Endothelial cell of umbilical vein (primary cell): ENCODE results near the gene DYRK1A. TPM values are rescaled to one million over a fixed set of nuclear protein-coding genes. Genes with fewer than 3 reads are reported as not detected.

ENCODE experiments used
- BruUV-seq: library from RNA; stranded (reverse); fragments of 400-500 nt; replicated peaks from 2 replicates; lab custom pipeline; 2021; lab: Mats Ljungman, UMichigan
- CTCF ChIA-PET: fragments of 300-600, 350-600 bp; sonication (Branson Sonifier 250); formaldehyde crosslinking; loops from one replicate; lab custom pipeline; 2021; ENCODE audit warnings: antibody characterized with exemption, inconsistent platforms; lab: Charles Lee
- POLR2A ChIA-PET: fragments of 300-600, 350-600 bp; sonication (Branson Sonifier 250); formaldehyde crosslinking; loops from one replicate; lab custom pipeline; 2021; ENCODE audit warnings: antibody characterized with exemption, inconsistent platforms; lab: Charles Lee
- DNase-seq: peaks from one replicate; pipeline ENCODE4 v3.0.0-alpha.2; 2011; ENCODE audit warnings: low read depth, low spot score
- FAIRE-seq: peaks from 2 replicates; lab custom pipeline; 2011; peaks lifted over from hg19 to GRCh38; lab: Jason Lieb, UNC
- H2AFZ ChIP-seq: 2 replicates; pipeline ENCODE4 v1.6.0; 2012; ENCODE audit warnings: low read depth, low read length, control low read depth, inconsistent platforms
- H3K27ac ChIP-seq: 2 replicates; pipeline ENCODE4 v1.5.1; 2011; ENCODE audit warnings: low read depth, mild to moderate bottlenecking, control low read depth, low read length, moderate library complexity; ENCODE audit not compliant: insufficient read depth
- H3K27me3 ChIP-seq, 2 experiments: 2 replicates each; pipeline versions ENCODE4 v1.6.0 to v1.6.1; 2011; ENCODE audit warnings: low read length in 2 of 2, mixed read lengths in 1 of 2; ENCODE audit not compliant: control insufficient read depth in 2 of 2, insufficient read depth in 2 of 2
- H3K36me3 ChIP-seq, 2 experiments: 2 replicates in 1 of 2; 3 replicates in 1 of 2; pipeline ENCODE4 v1.5.1; 2011; ENCODE audit warnings: low read length in 2 of 2, mild to moderate bottlenecking in 1 of 2, moderate library complexity in 1 of 2; ENCODE audit not compliant: control insufficient read depth in 2 of 2, insufficient read depth in 2 of 2; ENCODE audit errors: extremely low read depth in 1 of 2
- H3K4me1 ChIP-seq: 3 replicates; pipeline ENCODE4 v1.5.1; 2011; ENCODE audit warnings: mild to moderate bottlenecking, low read length; ENCODE audit not compliant: control insufficient read depth, insufficient read depth; ENCODE audit errors: extremely low read depth
- H3K4me2 ChIP-seq: 2 replicates; pipeline ENCODE4 v1.6.1; 2011; ENCODE audit warnings: low read length, control low read depth, mixed read lengths; ENCODE audit not compliant: insufficient read depth
- H3K4me3 ChIP-seq, 3 experiments: fragments of 200-600 bp in 1 of 3; sonication (generic), shearing (Covaris generic) in 1 of 3; replicated peaks in 1 of 3; 2 replicates each; pipeline ENCODE4 v1.5.1; 2011 to 2016; ENCODE audit warnings: control low read depth in 3 of 3, low read length in 3 of 3, mild to moderate bottlenecking in 2 of 3, inconsistent platforms in 1 of 3, low read depth in 1 of 3, moderate library complexity in 1 of 3; ENCODE audit not compliant: insufficient read depth in 1 of 3
- H3K79me2 ChIP-seq: 2 replicates; pipeline ENCODE4 v1.6.0; 2012; ENCODE audit warnings: low read length, inconsistent platforms; ENCODE audit not compliant: control insufficient read depth, insufficient read depth
- H3K9ac ChIP-seq: replicated peaks from 2 replicates; pipeline ENCODE3; 2011; ENCODE audit warnings: low read length, control low read depth; ENCODE audit not compliant: insufficient read depth; ENCODE audit errors: extremely low read depth
- H3K9me1 ChIP-seq: replicated peaks from 3 replicates; pipeline ENCODE4 v1.6.0; 2011; ENCODE audit warnings: mild to moderate bottlenecking, low read length; ENCODE audit not compliant: control insufficient read depth, insufficient read depth; ENCODE audit errors: extremely low read depth
- H3K9me3 ChIP-seq: replicated peaks from 2 replicates; pipeline ENCODE4 v1.5.1; 2012; ENCODE audit warnings: low read length, inconsistent platforms; ENCODE audit not compliant: control insufficient read depth, insufficient read depth
- H4K20me1 ChIP-seq: replicated peaks from 2 replicates; pipeline ENCODE3; 2011; ENCODE audit warnings: mild to moderate bottlenecking, low read length; ENCODE audit not compliant: control insufficient read depth, insufficient read depth; ENCODE audit errors: extremely low read depth
- CTCF ChIP-seq, 2 donors: IDR thresholded peaks; 1 replicate in 1 of 2; 2 replicates in 1 of 2; pipeline ENCODE4 v1.5.1; 2011; ENCODE audit warnings: low read length in 2 of 2, mild to moderate bottlenecking in 2 of 2, moderate library complexity in 2 of 2, control low read depth in 1 of 2, inconsistent platforms in 1 of 2, low read depth in 1 of 2; ENCODE audit not compliant: insufficient read depth in 1 of 2; ENCODE audit errors: extremely low read depth in 1 of 2
- EZH2 ChIP-seq: IDR thresholded peaks from 2 replicates; pipeline ENCODE4 v1.6.1; 2012; ENCODE audit warnings: borderline replicate concordance, low read depth, mild to moderate bottlenecking, moderate library complexity, low read length, inconsistent platforms; ENCODE audit not compliant: severe bottlenecking
- FOS ChIP-seq: IDR thresholded peaks from 2 replicates; pipeline ENCODE4 v1.6.1; 2011; ENCODE audit warnings: mild to moderate bottlenecking, low read length, moderate library complexity, borderline replicate concordance; ENCODE audit not compliant: insufficient read depth
- GATA2 ChIP-seq: IDR thresholded peaks from 2 replicates; pipeline ENCODE4 v1.7.0; 2011; ENCODE audit warnings: low read depth, mild to moderate bottlenecking, moderate library complexity, mixed read lengths, low read length; ENCODE audit not compliant: insufficient read length, insufficient read depth
- JUN ChIP-seq: IDR thresholded peaks from 2 replicates; pipeline ENCODE4 v1.6.1; 2011; ENCODE audit warnings: borderline replicate concordance, low read depth; ENCODE audit not compliant: insufficient read length, insufficient read depth
- MAX ChIP-seq: IDR thresholded peaks from 2 replicates; pipeline ENCODE4 v1.6.1; 2011; ENCODE audit not compliant: insufficient read depth, insufficient read length
- MYC ChIP-seq: IDR thresholded peaks from one replicate; pipeline ENCODE4 v1.6.1; 2011; ENCODE audit warnings: mild to moderate bottlenecking, low read depth, low read length
- POLR2A ChIP-seq: IDR thresholded peaks from 2 replicates; pipeline ENCODE4 v1.6.1; 2012; ENCODE audit warnings: low read depth, mild to moderate bottlenecking, control low read depth, low read length
- POLR2AphosphoS5 ChIP-seq: IDR thresholded peaks from 2 replicates; pipeline ENCODE4 v1.6.1; 2012; ENCODE audit warnings: low read depth, mild to moderate bottlenecking, control low read depth, low read length, moderate library complexity; ENCODE audit not compliant: insufficient read depth
- dilution Hi-C: fragments of 300-500 bp; cut with MboI; formaldehyde crosslinking; loops from one replicate; pipeline ENCODE4 v1.15.0; 2019; ENCODE audit warnings: low sequenced_read_pairs; ENCODE audit not compliant: extremely low pct_ligation_motif_present
- intact Hi-C: fragments of 100-400 bp; cut with micrococcal nuclease; formaldehyde crosslinking; loops from one replicate; pipeline ENCODE4 v1.10.0; 2022
- polyA plus RNA-seq, 4 experiments: library from polyadenylated mRNA; depleted of rRNA in 3 of 4; stranded (reverse) in 3 of 4; unstranded in 1 of 4; fragments of >200 nt; gene quantifications; 2 replicates each; pipeline versions ENCODE4 v1.2.1 to v1.2.3, GENCODE V29; 2011 to 2012; ENCODE audit warnings: missing spikeins in 1 of 4
- total RNA-seq: library from RNA; stranded (reverse); gene quantifications from 2 replicates; pipeline ENCODE4 v1.2.3, GENCODE V29; 2021

DYRK1A gene
- total and polyA plus RNA-seq, 2 donors (not counting 3 experiments of a cell fraction or from before 2014, with no cell fraction given), result 51.8 to 53.7 TPM

GRCh38 chr21:37542512-37542911 is 175.9 kb downstream of the DYRK1A start:
- intact Hi-C loops (no loop called here), dilution Hi-C loops (no loop called here)
- H3K27me3 ChIP-seq, result no peaks in the 10 kb centered on the region
- ChIA-PET POLR2A (no interaction called here), CTCF (interaction anchor here (0.6 kb wide), 1 partner anchor 327 kb away, joined by 3 read pairs; no protein-coding TSS in a partner anchor)
- DNase-seq (no peak), FAIRE-seq (no peak)
- H3K4me2 ChIP-seq, result no peak overlapping the region
- no peaks in the 10 kb centered on the region for H4K20me1 ChIP-seq
- H3K9ac ChIP-seq, result no peak overlapping the region
- H3K79me2 ChIP-seq, result no peaks in the 10 kb centered on the region
- no peak for TF ChIP-seq GATA2
- no peak for TF ChIP-seq JUN
- TF ChIP-seq POLR2A, result no peak
- no peak for TF ChIP-seq FOS
- TF ChIP-seq MYC, result no peak
- TF ChIP-seq CTCF (IDR thresholded peaks at IDR 0.05; ENCODE audit: extremely low read depth in 1 of 2, insufficient read depth in 1 of 2, low read depth in 1 of 2, low read length in 2 of 2), result no peak
- TF ChIP-seq MAX, result no peak
- no peak for TF ChIP-seq POLR2AphosphoS5
- TF ChIP-seq EZH2, result no peak
- no peaks in the 10 kb centered on the region for H3K9me1 ChIP-seq
- peaks cover 11% of the 10 kb centered on the region for H3K4me1 ChIP-seq
- H3K4me3 ChIP-seq, result no peak overlapping the region
- H3K9me3 ChIP-seq, result no peaks in the 10 kb centered on the region
- BruUV-seq, result no TSS peak
- H3K27ac ChIP-seq, result no peak overlapping the region
- no peaks in the 10 kb centered on the region for H3K36me3 ChIP-seq
- no peak overlapping the region for H2AFZ ChIP-seq
